ENCODE data around the gene KIF2B.
"Not testable (repeated sequence)": the region's sequence is repeated elsewhere in the genome, so short reads cannot be mapped to it uniquely, and the experiment has no call there.

Gene KIF2B, protein sequence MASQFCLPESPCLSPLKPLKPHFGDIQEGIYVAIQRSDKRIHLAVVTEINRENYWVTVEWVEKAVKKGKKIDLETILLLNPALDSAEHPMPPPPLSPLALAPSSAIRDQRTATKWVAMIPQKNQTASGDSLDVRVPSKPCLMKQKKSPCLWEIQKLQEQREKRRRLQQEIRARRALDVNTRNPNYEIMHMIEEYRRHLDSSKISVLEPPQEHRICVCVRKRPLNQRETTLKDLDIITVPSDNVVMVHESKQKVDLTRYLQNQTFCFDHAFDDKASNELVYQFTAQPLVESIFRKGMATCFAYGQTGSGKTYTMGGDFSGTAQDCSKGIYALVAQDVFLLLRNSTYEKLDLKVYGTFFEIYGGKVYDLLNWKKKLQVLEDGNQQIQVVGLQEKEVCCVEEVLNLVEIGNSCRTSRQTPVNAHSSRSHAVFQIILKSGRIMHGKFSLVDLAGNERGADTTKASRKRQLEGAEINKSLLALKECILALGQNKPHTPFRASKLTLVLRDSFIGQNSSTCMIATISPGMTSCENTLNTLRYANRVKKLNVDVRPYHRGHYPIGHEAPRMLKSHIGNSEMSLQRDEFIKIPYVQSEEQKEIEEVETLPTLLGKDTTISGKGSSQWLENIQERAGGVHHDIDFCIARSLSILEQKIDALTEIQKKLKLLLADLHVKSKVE

DNA sequence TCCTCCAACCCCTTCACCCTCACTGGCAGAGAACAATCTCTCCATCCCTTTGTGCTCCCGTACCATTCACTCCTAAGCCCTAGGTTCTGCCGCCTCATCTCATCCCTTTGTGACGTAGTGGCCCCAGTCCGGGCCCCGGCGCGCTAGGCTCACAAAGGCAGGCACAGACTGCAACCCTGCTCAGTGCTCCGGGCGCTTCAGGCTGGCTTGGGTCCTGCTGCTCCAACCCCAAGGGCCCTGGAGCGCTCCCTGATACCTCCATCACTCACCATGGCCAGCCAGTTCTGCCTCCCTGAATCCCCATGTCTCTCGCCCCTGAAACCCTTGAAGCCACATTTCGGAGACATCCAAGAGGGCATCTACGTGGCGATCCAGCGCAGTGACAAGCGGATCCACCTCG, at the start of gene KIF2B:
Gene KIF2B, plus strand, starts transcription at position 164 of the 400 bp plus-strand sequence. Its CDS starts 107 bp downstream, at position 271.
- no peak for DNase-seq (ENCODE audit: low read depth in 2 of 3, low spot score in 2 of 3)

DNA sequence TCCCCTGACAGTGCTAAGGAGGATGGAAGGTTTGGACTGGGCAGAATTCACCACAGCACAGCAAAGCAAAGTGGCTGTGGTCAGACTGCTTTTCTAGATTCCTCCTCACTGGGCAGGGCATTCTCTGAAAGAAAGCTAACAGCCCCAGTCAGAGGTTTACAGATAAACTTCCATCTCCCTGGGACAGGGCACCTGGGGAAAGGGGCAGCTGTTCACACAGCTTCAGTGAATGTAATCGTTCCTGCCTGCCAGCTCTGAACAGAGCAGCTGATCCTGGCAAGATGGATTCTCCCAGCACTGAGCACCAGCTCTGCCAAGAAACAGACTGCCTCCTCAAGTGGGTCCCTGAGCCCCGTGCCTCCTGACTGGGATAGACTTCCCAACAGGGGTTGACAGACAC, 42.4 kb upstream of the KIF2B start:
- no peak for DNase-seq (ENCODE audit: low read depth in 2 of 3, low spot score in 2 of 3)

DNA sequence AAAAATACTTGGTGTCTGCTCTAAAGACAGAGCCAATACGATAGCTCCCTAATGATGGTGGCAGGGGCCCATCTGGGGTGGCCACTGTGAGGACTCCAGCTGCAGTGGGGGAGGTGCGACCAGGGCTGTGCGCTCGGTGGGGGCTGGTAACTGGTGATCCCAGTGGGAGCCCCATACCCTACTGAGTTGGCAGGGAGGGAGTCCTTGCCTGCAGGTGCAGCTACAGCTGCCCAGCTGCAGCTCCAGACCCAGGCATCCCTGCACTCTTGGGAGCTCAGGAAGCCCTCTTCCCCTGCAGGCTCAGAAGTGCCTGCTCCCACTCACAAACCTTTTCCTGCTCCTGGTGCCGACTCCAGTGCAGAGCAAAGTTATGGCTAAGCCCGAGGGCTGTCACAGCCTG, 31.2 kb upstream of the KIF2B start:
- no peak for DNase-seq (ENCODE audit: low read depth in 2 of 3, low spot score in 2 of 3)

DNA sequence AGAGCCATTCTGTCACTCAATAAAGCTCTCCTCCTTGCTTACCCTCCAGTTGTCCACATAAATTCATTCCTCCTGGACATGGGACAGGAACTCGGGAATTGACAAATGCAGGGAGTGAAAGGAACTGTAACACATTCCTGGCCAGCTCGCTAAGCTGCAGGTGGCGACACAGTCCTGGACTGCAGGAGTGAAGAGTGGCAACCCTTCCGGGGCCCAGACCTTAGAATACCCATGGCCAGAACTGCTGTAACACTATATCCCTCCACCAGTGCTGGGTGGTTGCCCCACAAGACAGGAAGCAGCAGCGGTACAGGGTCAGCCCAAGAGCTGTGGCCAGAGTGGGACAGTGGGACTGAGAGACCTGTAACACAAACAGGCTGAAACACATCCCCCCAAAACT, 30.3 kb upstream of the KIF2B start:
- no peak for DNase-seq (ENCODE audit: low read depth in 2 of 3, low spot score in 2 of 3)

DNA sequence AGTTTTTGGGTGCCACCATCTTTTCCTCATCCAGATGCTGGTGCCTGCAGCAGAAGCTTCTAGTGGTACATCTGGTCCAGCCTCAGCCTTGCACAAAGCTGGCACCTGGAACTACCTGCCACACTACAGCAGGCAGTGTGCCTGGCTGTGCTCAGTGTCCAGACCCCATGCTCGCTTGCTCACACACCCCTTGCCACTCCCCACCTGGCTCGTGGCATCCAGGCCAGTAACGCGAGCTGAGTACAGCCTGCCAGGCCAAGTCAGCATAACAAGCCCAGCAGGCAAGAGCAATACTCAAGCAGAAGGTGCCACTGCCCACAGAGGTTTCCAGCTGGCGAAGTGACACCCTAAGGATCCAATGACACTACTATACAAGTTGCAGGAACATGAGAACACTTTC, 29.7 kb upstream of the KIF2B start:
- DNase-seq (ENCODE audit: low read depth in 2 of 3, low spot score in 2 of 3) = no peak

DNA sequence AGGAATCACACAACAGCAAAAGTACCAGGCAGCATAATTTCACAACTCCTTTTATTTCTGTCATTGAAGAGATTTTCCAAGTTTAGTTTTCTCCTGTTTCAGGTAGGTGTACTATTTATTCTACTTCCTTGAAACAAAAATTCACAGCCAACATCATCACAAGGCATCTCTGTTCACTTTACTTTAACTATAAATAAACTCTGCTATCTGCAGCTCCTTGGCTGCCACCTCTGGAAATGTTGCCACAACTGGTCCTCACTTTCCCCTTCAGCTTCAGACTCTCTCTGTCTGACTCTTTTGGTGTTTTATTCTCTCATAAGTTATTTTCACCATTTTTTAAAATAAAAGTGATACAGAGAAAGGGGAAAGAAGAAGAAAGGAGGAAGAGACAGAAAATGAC, 27.9 kb upstream of the KIF2B start:
- DNase-seq (ENCODE audit: low read depth in 2 of 3, low spot score in 2 of 3) = no peak

DNA sequence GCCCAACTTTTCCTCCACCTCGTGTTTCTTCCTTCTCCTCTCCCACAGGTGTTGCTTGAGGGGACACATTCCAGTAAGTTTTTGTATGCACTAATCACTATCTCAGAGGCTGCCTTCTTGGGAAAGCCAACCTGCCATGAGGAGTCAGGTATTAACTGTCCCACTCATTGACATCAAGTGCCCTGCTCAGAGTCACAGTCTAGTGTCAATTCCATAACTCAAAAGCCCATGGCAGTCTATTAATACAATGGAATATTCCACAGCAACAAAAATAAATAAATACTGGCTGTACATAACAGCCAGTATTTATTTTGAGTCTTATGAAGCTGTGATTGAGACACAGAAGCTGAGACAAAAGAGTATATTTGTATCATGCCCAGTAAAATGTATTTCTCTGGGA, 26.1 kb upstream of the KIF2B start:
- DNase-seq (ENCODE audit: low read depth in 2 of 3, low spot score in 2 of 3) = no peak

DNA sequence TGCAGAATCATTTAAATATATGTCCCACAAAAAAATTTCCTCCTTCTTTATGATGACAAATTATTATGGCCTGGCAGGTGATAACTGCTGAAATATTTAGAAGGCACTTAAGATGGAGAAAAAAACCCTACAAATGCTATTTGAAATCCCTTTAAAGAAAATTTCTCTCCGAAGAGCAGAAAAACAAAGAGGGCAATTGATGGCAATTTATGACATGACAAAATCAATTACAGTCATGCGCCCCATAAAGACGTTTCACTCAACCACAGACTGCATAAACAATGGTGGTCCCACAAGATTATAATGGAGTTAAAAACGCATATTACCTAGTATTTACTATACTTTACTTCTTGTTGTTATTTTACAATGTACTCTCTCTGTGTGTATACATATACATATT, 25.2 kb upstream of the KIF2B start:
- no peak for DNase-seq (ENCODE audit: low read depth in 2 of 3, low spot score in 2 of 3)

DNA sequence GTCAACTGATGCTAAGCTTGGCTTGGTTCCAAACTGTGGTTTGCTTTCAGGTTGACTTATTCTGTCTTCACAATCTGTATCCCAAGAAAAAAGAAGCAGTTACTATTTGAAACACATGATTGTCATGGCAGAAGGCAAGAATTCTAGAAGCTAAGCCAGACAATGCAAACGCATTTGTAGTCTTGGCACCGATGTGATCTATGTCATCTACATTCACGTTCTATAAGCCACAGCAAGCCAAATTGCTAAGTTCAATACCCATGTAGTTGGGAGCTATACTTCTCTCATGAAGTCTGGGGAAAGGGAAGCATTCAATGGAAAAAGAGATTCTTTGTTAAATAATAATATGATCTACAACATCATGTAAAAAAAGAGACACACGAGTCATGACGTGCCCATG, 18.3 kb upstream of the KIF2B start:
- DNase-seq (ENCODE audit: low read depth in 2 of 3, low spot score in 2 of 3) = no peak

DNA sequence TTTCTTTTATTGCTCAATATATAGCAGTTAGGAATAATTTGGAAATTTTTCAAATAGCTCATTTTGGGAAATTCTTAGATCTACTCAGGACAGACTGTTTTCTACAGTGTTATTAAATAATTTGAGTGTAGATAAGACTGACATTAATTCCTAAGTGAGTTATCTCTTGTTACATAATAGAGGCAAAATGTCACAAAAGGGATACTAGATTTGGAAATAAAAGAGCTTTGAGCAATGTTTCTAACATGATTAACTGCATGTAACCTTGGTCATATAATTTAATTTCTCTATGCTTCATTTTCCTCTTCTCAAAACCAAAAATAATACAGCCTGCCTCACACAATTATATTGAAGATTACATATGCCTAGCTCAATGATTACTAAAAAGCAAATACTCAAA, 16.3 kb upstream of the KIF2B start:
- no peak for DNase-seq (ENCODE audit: low read depth in 2 of 3, low spot score in 2 of 3)

DNA sequence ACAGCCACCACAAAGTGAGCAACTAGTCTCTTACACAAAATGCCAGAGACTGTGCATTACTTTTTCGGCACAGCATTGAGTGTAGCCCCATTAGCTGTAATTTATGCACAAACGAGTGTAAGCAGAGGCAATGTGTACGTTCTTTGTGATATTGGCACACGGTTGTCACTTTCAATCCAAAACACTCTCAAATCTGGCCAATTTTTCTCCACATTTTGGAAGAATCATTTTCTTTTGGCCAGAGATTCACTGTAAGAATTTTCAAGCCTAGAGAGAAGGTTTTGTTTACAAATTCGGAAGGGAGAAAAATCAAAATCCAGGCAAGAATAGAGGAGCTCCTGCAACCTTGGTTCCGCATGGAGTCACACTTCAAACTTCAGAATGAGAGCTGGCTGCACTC, 15.4 kb upstream of the KIF2B start:
- DNase-seq (ENCODE audit: low read depth in 2 of 3, low spot score in 2 of 3) = no peak

DNA sequence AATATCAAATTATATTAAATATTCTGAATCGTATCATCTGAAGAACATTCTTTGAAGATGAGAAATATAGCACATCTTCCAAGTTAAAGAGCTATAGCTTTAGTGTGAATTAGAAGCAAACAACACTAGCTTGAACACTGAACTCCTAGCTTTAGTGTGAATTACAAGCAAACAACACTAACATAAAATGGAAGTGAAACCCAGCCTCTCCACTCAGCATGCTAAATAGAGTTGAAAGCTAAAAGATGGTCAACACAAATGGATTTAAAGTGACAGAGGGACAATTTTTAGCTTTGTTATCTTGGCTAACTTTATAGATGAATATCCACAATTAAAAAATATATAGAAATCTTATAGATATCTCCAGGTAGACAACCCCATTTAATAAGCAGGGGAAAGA, 4.5 kb upstream of the KIF2B start:
- DNase-seq (ENCODE audit: low read depth in 2 of 3, low spot score in 2 of 3) = no peak

DNA sequence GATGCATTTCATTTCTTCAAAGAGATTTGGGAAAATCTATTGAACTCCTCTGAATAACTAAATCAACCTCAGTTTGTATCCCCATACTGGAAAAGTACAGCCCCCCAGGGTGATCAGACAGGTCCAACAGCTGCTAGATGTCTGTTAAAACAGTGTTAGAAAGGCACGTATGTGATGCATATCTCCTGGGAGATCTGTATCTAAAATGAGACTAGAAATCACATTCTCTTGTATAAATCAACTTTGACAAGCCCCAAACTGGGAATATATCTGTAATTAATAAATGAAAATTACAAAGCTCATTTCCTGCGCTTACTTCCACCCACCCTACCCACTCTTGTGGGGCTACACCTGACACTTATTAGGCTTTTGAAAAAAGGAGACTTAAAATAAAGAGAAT, 3.8 kb upstream of the KIF2B start:
- no peak for DNase-seq (ENCODE audit: low read depth in 2 of 3, low spot score in 2 of 3)

DNA sequence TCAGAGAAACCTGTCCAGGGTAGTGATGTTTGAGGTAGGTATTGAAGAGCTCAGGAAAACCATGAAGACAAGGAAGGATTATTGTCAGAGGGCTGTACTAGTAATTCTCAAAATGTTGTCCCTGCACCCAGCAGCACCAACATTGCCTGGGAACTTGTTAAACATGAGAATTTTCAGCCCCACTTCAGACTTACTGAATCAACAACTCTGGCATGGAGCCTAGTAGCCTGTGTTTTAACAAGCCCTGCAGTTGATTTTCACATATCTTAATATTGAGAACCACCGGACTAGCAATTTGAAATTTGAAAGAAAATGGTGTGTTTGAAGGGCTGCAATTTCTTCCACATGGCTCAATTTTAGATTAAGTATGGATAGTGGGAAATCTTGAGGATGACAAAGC, 2.8 kb upstream of the KIF2B start:
- no peak for DNase-seq (ENCODE audit: low read depth in 2 of 3, low spot score in 2 of 3)

DNA sequence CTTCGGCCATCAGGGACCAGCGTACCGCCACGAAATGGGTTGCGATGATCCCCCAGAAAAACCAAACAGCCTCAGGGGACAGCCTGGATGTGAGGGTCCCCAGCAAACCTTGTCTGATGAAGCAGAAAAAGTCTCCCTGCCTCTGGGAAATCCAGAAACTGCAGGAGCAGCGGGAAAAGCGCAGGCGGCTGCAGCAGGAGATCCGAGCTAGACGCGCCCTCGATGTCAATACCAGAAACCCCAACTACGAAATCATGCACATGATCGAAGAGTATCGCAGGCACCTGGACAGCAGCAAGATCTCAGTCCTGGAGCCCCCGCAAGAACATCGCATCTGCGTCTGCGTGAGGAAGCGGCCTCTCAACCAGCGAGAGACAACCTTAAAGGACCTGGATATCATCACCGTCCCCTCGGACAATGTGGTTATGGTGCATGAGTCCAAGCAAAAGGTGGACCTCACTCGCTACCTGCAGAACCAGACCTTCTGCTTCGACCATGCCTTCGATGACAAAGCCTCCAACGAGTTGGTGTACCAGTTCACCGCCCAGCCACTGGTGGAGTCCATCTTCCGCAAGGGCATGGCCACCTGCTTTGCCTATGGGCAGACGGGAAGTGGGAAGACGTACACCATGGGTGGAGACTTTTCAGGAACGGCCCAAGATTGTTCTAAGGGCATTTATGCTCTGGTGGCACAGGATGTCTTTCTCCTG, 769 bp downstream of the KIF2B start:
- no peak for DNase-seq (ENCODE audit: low read depth in 2 of 3, low spot score in 2 of 3)

DNA sequence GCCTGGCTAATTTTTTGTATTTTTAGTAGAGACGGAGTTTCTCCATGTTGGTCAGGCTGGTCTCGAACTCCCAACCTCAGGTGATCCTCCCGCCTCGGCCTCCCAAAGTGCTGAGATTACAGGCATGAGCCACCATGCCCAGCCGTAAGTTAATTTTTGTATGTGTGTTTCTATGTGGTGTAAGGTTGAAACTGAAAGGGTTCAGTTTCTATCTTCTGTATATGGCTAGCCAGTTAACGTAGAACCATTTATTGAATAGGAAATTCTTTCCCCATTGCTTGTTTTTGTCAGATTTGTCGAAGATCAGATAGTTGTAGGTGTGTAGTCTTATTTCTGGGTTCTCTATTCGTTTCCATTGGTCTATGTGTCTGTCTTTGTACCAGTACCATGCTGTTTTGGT, 12.0 kb downstream of the KIF2B start:
- not testable (repeated sequence) for DNase-seq (ENCODE audit: low read depth in 2 of 3, low spot score in 2 of 3)

DNA sequence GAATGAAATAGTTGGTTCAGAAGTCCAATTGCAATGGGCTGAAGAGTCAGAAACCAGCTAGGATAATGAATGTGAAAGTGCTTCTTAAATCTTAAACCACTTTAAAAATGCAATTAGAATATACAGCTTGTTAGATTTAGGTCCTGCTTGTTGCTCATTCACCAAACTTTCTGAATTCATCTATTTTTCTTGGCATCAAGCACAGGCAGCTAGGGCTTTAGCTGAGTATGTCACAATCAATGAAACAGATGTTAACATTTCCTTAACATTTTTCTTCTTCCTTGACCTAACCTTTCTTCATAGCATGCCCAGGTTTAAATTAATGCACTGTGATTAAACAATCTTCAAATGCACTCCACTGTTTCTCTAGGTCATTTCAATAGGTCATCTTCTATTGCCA, 14.4 kb downstream of the KIF2B start:
- no peak for DNase-seq (ENCODE audit: low read depth in 2 of 3, low spot score in 2 of 3)

DNA sequence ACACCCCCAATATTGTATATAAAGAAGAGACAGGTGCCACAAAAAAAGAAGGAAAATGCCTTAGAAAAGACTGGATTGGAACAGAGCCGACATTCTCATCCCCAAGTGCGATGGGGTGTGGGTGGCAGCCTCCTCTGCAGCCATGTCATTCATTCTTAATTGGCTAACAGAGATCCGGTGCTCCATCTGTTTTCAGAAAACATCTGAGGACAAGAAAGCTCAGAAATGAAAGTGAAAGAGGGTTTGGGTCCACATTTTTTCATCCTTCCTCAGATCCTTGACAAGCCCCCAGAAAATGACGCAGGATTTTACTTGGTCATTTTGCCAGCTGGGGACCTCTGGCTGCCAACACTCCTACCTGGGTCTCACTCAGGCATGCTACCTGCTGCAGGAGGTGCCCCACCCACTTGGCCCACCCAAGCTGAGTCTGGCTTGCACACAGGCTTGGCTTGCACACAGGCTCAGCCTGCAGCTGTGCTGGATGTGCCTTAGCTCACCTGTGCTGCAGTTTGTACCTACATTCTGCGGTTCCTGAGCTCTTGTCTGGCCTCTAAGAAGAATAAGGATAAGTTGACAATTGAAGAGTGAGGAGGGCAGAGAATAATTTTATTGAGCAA, 21.9 kb downstream of the KIF2B start:
- no peak for DNase-seq (ENCODE audit: low read depth in 2 of 3, low spot score in 2 of 3)

DNA sequence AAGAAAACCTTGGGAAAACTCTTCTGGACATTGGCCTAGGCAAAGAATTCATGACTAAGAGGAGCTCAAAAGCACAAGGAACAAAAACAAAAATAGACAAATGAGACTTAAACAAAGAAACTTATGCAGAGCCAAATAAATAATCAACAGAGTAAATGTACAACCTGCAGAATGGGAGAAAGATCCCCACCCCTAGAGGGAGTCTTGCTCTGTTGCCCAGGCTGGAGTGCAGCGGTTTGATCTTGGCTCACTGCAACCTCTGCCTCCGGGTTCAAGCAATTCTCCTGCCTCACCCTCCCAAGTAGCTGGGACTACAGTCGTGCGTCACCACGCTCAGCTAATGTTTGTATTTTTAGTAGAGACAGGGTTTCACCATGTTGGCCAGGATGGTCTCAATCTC, 48.4 kb downstream of the KIF2B start:
- DNase-seq (ENCODE audit: low read depth in 2 of 3, low spot score in 2 of 3) = not testable (repeated sequence)
